Lung (tissue), 12 donors: ENCODE data around the gene CEP72. TPM values are rescaled to one million over a fixed set of nuclear protein-coding genes. Genes with fewer than 3 reads are reported as not detected.

ENCODE experiments used
- ATAC-seq: fragments of 200-7000 bp; cut with Tn5 transposase; one replicate; pipeline ENCODE4 v1.9.1; 2020; ENCODE audit warnings: moderate number of reproducible peaks; ENCODE audit not compliant: insufficient read depth, low FRiP score
- DNase-seq, 3 donors: peaks; one replicate each; pipeline ENCODE4 v3.0.0-alpha.2; 2013 to 2017
- H3K27ac ChIP-seq, 2 donors: one replicate each; pipeline ENCODE4 v1.5.1; 2013; ENCODE audit warnings: mild to moderate bottlenecking in 2 of 2, moderate library complexity in 2 of 2, control low read depth in 1 of 2, inconsistent platforms in 1 of 2, low read depth in 1 of 2, low read length in 1 of 2
- H3K27me3 ChIP-seq, 3 donors: one replicate each; pipeline ENCODE4 v1.5.1; 2013; ENCODE audit warnings: low read length in 2 of 3; ENCODE audit not compliant: control insufficient read depth in 3 of 3, insufficient read depth in 3 of 3
- H3K36me3 ChIP-seq, 4 donors: one replicate each; pipeline ENCODE4 v1.5.1; 2013; ENCODE audit warnings: low read length in 4 of 4, mild to moderate bottlenecking in 1 of 4, moderate library complexity in 1 of 4; ENCODE audit not compliant: control insufficient read depth in 4 of 4, insufficient read depth in 4 of 4
- H3K4me1 ChIP-seq, 5 donors: one replicate each; pipeline ENCODE4 v1.5.1; 2013; ENCODE audit warnings: low read length in 5 of 5, mild to moderate bottlenecking in 2 of 5, moderate library complexity in 1 of 5; ENCODE audit not compliant: control insufficient read depth in 5 of 5, insufficient read depth in 5 of 5
- H3K4me3 ChIP-seq: one replicate; pipeline ENCODE4 v1.5.1; 2013; ENCODE audit warnings: mild to moderate bottlenecking, control low read depth, moderate library complexity
- H3K9ac ChIP-seq, 2 donors: one replicate each; pipeline ENCODE4 v1.5.1; 2013; ENCODE audit warnings: low read length in 2 of 2, control low read depth in 1 of 2; ENCODE audit not compliant: insufficient read depth in 1 of 2
- H3K9me3 ChIP-seq, 4 donors: one replicate each; pipeline ENCODE4 v1.5.1; 2013; ENCODE audit warnings: low read length in 3 of 4, mild to moderate bottlenecking in 1 of 4, moderate library complexity in 1 of 4; ENCODE audit not compliant: control insufficient read depth in 4 of 4, insufficient read depth in 3 of 4
- WGBS, 2 donors: extraction: QIAGEN DNeasy Blood & Tissue Kit; methylation state at CpG; one replicate each; pipeline ENCODE4 v1.1.7; 2013; 5-methylcytosine and 5-hydroxymethylcytosine counted together
- polyA plus RNA-seq, 2 donors: library from polyadenylated mRNA; stranded (reverse); fragments of 200-250 nt; gene quantifications; one replicate each; pipeline ENCODE4 v1.2.1, GENCODE V29; 2013
- total RNA-seq, 2 donors: library from RNA; depleted of rRNA in 1 of 2; stranded (reverse); fragments of >200 nt in 1 of 2; gene quantifications; one replicate each; pipeline ENCODE4 v1.2.1, GENCODE V29; 2014 to 2021
- TF ChIP-seq, protein P1 (sequence below): IDR thresholded peaks from 2 replicates; pipeline ENCODE4 v1.5.1; 2012; ENCODE audit warnings: mild to moderate bottlenecking; ENCODE audit errors: control extremely low read depth, extremely low read depth
- donor health status: control.
- donor health status: control.
- donor health status: Bipolar disorder and iron deficiency.
- donor health status: healthy.
- donor health status: DM: yes; HTN: yes; CAD: no.

Gene CEP72
- total and polyA plus RNA-seq, 4 donors: 3.1 to 12.1 (median 6.0) TPM

DNA sequence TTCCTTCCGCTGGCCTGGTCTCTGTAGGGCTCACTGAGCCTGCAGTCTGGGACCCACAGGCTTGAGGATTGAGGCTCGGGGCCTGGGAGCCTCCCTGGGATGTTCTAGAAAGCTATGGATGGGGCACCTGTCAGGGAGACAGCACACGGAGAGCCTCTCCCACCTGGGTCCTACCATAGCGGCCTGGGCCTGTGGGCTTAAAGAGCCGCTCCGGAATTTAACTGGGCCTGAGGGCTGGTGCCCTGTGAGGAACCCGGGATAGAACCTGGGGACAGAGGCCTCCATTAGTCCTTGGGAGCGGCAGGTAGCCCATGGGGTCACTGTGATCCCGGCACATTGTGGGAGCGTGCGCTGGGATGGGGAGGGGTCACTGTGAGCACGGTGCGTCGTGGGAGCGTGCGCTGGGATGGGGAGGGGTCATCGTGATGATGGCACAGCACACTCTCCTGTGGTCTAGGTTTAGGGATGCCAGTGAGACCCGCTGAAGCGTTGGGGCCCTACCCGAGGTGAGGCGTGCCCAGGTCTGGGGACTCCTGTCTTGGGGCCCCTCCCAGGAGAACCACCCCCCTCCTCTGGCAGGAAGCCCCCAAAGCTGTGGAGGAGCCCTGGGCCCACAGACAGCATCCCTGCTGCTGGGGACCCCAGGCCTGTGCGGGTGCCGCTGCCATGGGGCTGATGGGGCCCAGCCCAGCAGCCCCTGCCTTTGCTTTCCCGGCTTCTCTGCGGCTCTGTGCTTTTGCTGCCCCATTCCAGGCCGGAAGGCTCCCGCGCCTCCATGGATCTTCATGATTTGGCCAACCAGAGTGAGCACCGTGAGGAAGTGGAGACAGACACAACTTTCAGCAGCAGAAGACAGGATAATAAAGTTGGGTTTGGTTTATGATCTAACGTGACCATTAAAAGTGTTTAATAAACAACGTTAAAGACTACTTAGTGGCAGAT lies 3.4 kb upstream of the CEP72 start:
- H3K27me3 ChIP-seq: peaks cover 0 to 4% (median 0%) of the 10 kb centered on the region in 3 donors
- DNase-seq: no peak
- no peaks in the 10 kb centered on the region for H3K36me3 ChIP-seq

DNA sequence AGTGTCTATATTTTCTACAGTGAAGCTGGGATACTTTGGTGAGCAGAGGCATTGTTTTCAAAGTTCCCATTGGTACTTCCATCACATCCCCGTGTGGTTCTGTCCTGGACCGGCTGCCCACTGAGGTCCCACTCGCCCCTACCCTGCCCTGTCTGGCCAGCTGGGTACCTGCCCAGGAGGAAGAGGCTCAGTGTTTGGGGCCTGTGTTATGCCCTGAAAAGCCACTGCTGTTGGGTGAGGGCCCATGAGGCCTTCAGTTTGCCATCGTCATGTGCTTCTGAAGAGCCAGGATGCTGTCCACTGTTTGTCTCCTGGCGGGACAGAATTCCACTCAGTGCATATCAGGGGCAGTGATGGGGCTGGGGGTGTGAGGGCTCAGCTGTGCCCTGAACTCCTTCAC lies 2.6 kb upstream of the CEP72 start:
- Histone ChIP-seq H3K27me3 (peaks cover 0 to 4% (median 0%) of the 10 kb centered on the region in 3 donors), H3K4me3 (no peak overlapping the region), H3K27ac (no peak overlapping the region), H3K4me1 (peaks cover 0 to 14% (median 10%) of the 10 kb centered on the region in 5 donors), H3K9ac (no peak overlapping the region), H3K36me3 (no peaks in the 10 kb centered on the region), H3K9me3 (no peaks in the 10 kb centered on the region)
- WGBS, 2 donors: 84 to 94% methylated on average over 5 of the region's 5 CpGs
- DNase-seq (no peak), ATAC-seq (no peak)
- TF ChIP-seq, protein P1, sequence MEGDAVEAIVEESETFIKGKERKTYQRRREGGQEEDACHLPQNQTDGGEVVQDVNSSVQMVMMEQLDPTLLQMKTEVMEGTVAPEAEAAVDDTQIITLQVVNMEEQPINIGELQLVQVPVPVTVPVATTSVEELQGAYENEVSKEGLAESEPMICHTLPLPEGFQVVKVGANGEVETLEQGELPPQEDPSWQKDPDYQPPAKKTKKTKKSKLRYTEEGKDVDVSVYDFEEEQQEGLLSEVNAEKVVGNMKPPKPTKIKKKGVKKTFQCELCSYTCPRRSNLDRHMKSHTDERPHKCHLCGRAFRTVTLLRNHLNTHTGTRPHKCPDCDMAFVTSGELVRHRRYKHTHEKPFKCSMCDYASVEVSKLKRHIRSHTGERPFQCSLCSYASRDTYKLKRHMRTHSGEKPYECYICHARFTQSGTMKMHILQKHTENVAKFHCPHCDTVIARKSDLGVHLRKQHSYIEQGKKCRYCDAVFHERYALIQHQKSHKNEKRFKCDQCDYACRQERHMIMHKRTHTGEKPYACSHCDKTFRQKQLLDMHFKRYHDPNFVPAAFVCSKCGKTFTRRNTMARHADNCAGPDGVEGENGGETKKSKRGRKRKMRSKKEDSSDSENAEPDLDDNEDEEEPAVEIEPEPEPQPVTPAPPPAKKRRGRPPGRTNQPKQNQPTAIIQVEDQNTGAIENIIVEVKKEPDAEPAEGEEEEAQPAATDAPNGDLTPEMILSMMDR: no peak

More for the DNA sequence above, 3.4 kb upstream of the CEP72 start:
- no peak overlapping the region for H3K4me3 ChIP-seq
- 84 to 88% methylated on average over 30 to 31 of the region's 31 CpGs for WGBS, 2 donors
- H3K4me1 ChIP-seq: peaks cover 0 to 14% (median 10%) of the 10 kb centered on the region in 5 donors
- peaks cover 0 to under 1% (median 0%) of the 10 kb centered on the region in 4 donors for H3K9me3 ChIP-seq
- ATAC-seq: no peak
- TF ChIP-seq, protein P1: no peak
- H3K27ac ChIP-seq: no peak overlapping the region
- H3K9ac ChIP-seq: no peak overlapping the region

DNA sequence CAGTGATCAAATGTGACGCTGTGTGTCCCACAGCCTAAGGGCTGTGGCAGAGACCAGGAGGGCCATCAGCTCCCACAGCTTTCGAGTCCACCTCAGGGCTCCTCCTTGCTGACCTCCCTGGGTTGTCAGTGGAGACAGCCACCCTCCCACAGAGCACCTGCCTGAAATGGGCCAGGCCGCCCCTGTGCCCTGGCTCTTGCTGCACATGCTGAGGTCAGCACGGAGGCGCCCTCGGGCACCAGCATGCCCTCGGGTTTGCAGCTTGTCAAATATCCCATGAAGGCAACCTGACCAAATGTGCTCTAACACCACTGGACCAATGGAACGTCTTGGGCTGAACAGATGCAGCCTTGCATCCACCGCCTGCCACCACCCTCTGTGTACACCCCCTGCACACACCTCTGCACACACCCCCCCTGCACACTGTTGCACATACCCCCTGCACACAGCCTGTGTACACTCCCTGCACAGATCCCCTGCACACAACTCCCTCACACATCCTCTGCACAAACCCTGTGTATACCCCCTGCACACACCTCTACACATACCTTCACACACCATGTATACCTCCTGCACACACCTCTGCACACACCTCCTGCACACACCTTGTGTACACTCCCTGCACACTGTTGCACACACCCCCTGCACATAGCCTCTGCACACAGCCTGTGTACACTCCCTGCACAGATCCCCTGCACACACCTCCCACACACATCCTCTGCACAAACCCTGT lies 2.0 kb upstream of the CEP72 start:
- H3K9ac ChIP-seq: no peak overlapping the region
- no peaks in the 10 kb centered on the region for H3K36me3 ChIP-seq
- DNase-seq: no peak
- peaks cover 0 to 14% (median 10%) of the 10 kb centered on the region in 5 donors for H3K4me1 ChIP-seq
- 93 to 96% methylated on average over 9 of the region's 9 CpGs for WGBS, 2 donors
- no peak overlapping the region for H3K4me3 ChIP-seq
- no peaks in the 10 kb centered on the region for H3K9me3 ChIP-seq
- TF ChIP-seq, protein P1: no peak
- H3K27ac ChIP-seq: no peak overlapping the region
- peaks cover 0 to 4% (median 0%) of the 10 kb centered on the region in 3 donors for H3K27me3 ChIP-seq
- no peak for ATAC-seq
